ENCODE measurements around the gene MT1X.
A peak's percentile ranks its signal among the peaks of the same experiment; 100 is the strongest.

The MT1X gene

GRCh38 chr16:56637814-56638750, 44.2 kb upstream of the MT1X start, which contains the start of gene MT1A:
Gene MT1A, plus strand, starts transcription at chr16:56638666. Its CDS starts 73 bp downstream, at chr16:56638739.
- TF ChIP-seq CTCF (IDR thresholded peaks at IDR 0.05; ENCODE audit: low read depth, low read length): no peak
- peak within 1 kb of the TSS; percentile 47 for H3K4me3 ChIP-seq (ENCODE audit: low read depth, low read length)

GRCh38 chr16:56639045-56639444, 43.2 kb upstream of the MT1X start:
- TF ChIP-seq CTCF (IDR thresholded peaks at IDR 0.05; ENCODE audit: low read depth, low read length): no peak
- H3K4me3 ChIP-seq (ENCODE audit: low read depth, low read length): no peak overlapping the region

GRCh38 chr16:56640076-56640475, 42.2 kb upstream of the MT1X start:
- no peak for TF ChIP-seq CTCF (IDR thresholded peaks at IDR 0.05; ENCODE audit: low read depth, low read length)

GRCh38 chr16:56641166-56641565, 41.1 kb upstream of the MT1X start:
- no peak overlapping the region for H3K4me3 ChIP-seq (ENCODE audit: low read depth, low read length)
- no peak for TF ChIP-seq CTCF (IDR thresholded peaks at IDR 0.05; ENCODE audit: low read depth, low read length)

More at GRCh38 chr16:56640076-56640475, 42.2 kb upstream of the MT1X start:
- no peak overlapping the region for H3K4me3 ChIP-seq (ENCODE audit: low read depth, low read length)

- no peak for TF ChIP-seq CTCF (IDR thresholded peaks at IDR 0.05; ENCODE audit: low read depth, low read length)
- no peak overlapping the region for H3K4me3 ChIP-seq (ENCODE audit: low read depth, low read length)
These were observed 39.0 kb upstream of the MT1X start for GRCh38 chr16:56643080-56643778.

- no peak overlapping the region for H3K4me3 ChIP-seq (ENCODE audit: low read depth, low read length)
- no peak for TF ChIP-seq CTCF (IDR thresholded peaks at IDR 0.05; ENCODE audit: low read depth, low read length)
These were observed 38.4 kb upstream of the MT1X start for GRCh38 chr16:56643833-56644232.

DNA sequence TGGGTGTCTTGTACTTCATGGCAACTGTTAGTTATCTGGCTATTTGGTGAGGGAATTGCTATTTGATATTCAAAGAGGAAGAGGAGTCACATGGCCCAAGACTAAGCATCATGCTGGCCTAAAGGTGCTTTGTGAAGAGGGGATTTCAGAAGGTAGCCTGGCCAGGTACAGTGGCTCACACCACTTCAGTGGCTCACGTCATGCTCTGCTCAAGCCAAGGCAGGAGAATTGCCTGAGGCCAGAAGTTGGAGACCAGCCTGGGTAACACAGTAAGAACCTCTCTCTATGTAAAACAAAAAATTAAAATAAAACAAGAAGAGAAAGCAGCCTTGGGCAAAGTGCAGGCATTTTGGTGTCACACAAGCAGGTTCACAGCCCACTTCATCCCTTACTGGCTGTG, 37.0 kb upstream of the MT1X start:
- TF ChIP-seq CTCF (IDR thresholded peaks at IDR 0.05; ENCODE audit: low read depth, low read length): no peak
- no peak overlapping the region for H3K4me3 ChIP-seq (ENCODE audit: low read depth, low read length)

Measured in WI38 (cell line).